Measurements from ENCODE around the gene STUM.

GRCh38 chr1:226506921-226507320, 41.6 kb upstream of the STUM start:
- TF ChIP-seq, protein P1, sequence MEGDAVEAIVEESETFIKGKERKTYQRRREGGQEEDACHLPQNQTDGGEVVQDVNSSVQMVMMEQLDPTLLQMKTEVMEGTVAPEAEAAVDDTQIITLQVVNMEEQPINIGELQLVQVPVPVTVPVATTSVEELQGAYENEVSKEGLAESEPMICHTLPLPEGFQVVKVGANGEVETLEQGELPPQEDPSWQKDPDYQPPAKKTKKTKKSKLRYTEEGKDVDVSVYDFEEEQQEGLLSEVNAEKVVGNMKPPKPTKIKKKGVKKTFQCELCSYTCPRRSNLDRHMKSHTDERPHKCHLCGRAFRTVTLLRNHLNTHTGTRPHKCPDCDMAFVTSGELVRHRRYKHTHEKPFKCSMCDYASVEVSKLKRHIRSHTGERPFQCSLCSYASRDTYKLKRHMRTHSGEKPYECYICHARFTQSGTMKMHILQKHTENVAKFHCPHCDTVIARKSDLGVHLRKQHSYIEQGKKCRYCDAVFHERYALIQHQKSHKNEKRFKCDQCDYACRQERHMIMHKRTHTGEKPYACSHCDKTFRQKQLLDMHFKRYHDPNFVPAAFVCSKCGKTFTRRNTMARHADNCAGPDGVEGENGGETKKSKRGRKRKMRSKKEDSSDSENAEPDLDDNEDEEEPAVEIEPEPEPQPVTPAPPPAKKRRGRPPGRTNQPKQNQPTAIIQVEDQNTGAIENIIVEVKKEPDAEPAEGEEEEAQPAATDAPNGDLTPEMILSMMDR (IDR thresholded peaks at IDR 0.05): no peak
- TF ChIP-seq POLR2AphosphoS5 (IDR thresholded peaks at IDR 0.05; ENCODE audit: low read depth, low read length) (no peak), SIN3A (IDR thresholded peaks at IDR 0.05; ENCODE audit: borderline replicate concordance, insufficient read depth, low read depth, low read length) (no peak), REST (IDR thresholded peaks at IDR 0.05; ENCODE audit: insufficient read depth in 1 of 2, low read depth in 2 of 2, low read length in 1 of 2) (no peak)

All from Panc1 (cell line).